ENCODE data around the gene PPP3CB.
"Not testable (repeated sequence)": the region's sequence is repeated elsewhere in the genome, so short reads cannot be mapped to it uniquely, and the experiment has no call there.

The PPP3CB gene

GRCh38 chr10:73413528-73414229, 82.1 kb downstream of the PPP3CB start, which contains the start of gene ANXA7:
Gene ANXA7, minus strand, starts transcription at chr10:73414058. Its CDS starts 13,202 bp downstream, at chr10:73400856.
- DNase-seq, result peak; percentile 95

DNA sequence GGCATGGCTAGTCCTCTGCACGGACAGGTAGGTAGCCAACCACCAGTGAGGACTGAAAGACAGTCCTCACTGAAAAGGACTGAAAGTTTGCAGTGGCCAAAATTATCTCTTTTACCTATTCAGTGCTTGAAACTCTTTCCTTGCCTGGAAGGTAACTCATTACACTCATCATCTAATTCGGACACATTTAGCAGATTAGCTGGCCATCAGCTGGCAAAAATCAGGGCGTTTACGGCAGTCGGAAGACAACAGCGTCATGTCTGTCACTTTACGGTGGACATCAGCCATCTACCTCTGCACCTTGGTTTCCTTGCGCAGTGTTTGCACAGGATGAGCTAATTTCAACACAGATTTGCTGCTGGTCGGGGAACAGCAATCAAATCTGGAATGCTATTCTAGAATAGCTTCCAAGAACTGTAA, 82.7 kb downstream of the PPP3CB start:
- DNase-seq, result no peak

DNA sequence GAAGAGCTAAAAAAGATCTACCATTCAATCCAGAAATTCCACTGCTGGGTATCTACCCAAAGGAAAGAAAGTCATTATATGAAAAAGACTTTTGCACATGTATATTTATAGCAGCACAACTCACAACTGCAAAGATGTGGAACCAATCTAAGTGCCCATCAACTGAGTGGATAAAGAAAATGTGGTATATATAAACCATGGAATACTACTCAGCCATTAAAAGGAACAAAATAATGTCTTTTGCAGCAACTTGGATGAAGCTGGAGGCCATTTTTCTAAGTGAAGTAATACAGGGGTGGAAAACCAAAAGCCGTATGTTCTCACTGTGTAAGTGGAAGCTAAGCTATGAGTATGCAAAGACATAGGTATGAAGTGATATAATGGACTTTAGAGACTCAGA, 84.9 kb downstream of the PPP3CB start:
- no peak for DNase-seq

GRCh38 chr10:73408978-73409521, 86.8 kb downstream of the PPP3CB start:
- DNase-seq, result peak; percentile 47

- DNase-seq, result no peak
These were observed 87.8 kb downstream of the PPP3CB start for GRCh38 chr10:73408061-73408460.

- DNase-seq, result no peak
These were observed 88.3 kb downstream of the PPP3CB start for GRCh38 chr10:73407495-73407894.

DNA sequence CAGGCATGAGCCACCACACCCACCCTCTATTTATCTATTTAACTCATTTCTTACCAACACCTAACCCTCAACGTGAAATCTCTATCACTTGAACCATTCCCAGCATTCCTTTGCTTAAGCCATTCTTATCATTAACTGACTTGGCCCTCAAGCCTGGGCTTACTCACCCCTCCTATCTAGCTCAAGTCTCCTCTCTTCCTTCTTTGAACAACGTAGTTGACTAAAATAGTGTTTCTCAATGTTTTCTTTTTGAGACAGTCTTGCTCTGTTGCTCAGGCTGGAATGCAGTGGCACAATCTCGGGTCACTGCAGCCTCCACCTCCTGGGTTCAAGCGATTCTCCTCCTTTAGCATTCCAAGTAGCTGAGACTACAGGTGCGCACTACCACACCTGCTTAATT, 89.0 kb downstream of the PPP3CB start:
- DNase-seq, result no peak

DNA sequence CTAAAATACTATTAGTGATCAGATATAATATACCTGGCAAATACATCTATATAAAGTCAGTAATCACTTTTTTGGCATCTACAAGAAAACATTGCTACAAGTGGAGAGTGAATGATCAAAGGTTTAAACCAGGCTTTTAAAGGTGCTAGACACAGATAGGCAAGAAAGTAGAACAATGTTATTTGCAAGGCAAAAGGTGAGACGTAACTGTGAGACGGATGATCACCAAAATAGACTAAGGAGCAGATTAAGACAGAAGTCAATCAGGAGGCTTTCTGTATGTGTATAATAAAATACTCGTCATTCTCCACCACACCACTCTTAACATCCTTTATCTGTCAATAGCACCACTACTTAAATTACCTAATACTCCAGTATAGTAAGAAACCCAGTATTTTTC, 90.3 kb downstream of the PPP3CB start:
- DNase-seq, result no peak

- no peak for DNase-seq
These were observed 91.1 kb downstream of the PPP3CB start for GRCh38 chr10:73404690-73405089.

DNA sequence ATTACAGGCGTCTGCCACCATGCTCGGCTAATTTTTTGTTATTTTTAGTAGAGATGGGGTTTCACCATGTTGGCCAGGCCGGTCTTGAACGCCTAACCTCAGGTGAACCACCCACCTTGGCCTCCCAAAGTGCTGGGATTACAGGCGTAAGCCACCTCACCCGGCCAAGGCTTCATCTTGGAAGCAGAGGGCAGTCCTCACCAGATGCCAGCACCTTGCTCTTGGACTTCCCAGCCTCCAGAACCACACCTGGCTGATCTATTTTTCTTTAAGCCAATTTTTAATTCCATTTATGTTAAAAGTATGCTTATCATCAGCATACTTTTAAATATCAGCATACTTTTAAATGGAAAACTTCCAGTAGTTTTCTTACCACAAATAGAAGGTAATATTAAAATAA, 94.2 kb downstream of the PPP3CB start:
- no peak for DNase-seq

- DNase-seq, result no peak
These were observed 96.8 kb downstream of the PPP3CB start for GRCh38 chr10:73399063-73399462.

DNA sequence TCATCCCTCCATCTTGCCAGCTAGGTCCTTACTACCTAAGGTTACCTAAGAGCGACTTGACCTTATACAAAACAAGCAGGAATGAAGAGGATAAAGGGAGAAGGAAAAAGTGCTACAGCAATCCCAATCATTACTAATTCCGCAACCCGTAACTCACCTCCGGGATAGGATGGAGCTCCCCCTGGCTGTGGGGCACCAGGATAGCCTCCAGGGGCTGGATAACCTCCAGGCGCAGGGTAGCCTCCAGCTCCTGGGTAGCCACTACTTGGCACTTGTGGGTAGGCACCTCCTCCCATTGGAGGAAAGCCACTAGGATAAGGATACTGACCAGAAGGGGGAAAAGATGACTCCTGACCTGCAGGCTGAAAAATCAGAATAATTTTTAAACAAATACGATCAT, 97.8 kb downstream of the PPP3CB start:
- no peak for DNase-seq

GRCh38 chr10:73394325-73394724, 101.5 kb downstream of the PPP3CB start:
- DNase-seq, result not testable (repeated sequence)

GRCh38 chr10:73388228-73388627, 107.6 kb downstream of the PPP3CB start:
- peak; percentile 11 for DNase-seq

GRCh38 chr10:73386583-73386982, 109.2 kb downstream of the PPP3CB start:
- DNase-seq, result no peak

Data from suppressor macrophage treated with lipopolysaccharide for 4 hours (primary cell).